IMR-90 (cell line): ENCODE data around the gene TCHH. TPM values are rescaled to one million over a fixed set of nuclear protein-coding genes. Genes with fewer than 3 reads are reported as not detected.

Source experiments
- ATAC-seq: fragments of 200-7000 bp; cut with Tn5 transposase; 2 replicates; pipeline ENCODE4 v1.9.1; 2020; ENCODE audit warnings: low read depth, mild to moderate bottlenecking, moderate library complexity
- BruUV-seq: library from RNA; stranded (reverse); fragments of 400-500 nt; replicated peaks from 2 replicates; lab custom pipeline; 2021; lab: Mats Ljungman, UMichigan
- CTCF ChIA-PET: fragments of 300-600 bp; formaldehyde crosslinking; extraction: SDS; loops from one replicate; lab custom pipeline; 2021; ENCODE audit warnings: antibody characterized with exemption; lab: Yijun Ruan, JAX
- POLR2A ChIA-PET: fragments of 300-600 bp; sonication (Branson Sonifier 250); formaldehyde crosslinking; loops from one replicate; lab custom pipeline; 2022; ENCODE audit warnings: antibody characterized with exemption; ENCODE audit not compliant: unreplicated experiment; lab: Charles Lee
- DNase-seq: peaks from one replicate; pipeline ENCODE4 v3.0.0; 2013
- H2AFZ ChIP-seq: replicated peaks from 2 replicates; pipeline ENCODE3; 2013; ENCODE audit warnings: low read length, mild to moderate bottlenecking; ENCODE audit not compliant: poor library complexity
- H2AK5ac ChIP-seq: 2 replicates; pipeline ENCODE4 v1.6.1; 2013; ENCODE audit warnings: low read depth, low read length, inconsistent platforms
- H2AK9ac ChIP-seq: replicated peaks from 2 replicates; pipeline ENCODE3; 2013; ENCODE audit warnings: mild to moderate bottlenecking, low read depth, low read length, moderate library complexity; ENCODE audit not compliant: poor library complexity
- H2BK120ac ChIP-seq: 2 replicates; pipeline ENCODE4 v1.6.1; 2013; ENCODE audit warnings: low read depth, low read length, inconsistent platforms
- H2BK15ac ChIP-seq: 3 replicates; pipeline ENCODE4 v1.6.1; 2013; ENCODE audit warnings: low read depth, low read length, inconsistent platforms
- H2BK20ac ChIP-seq: 2 replicates; pipeline ENCODE4 v1.6.1; 2013; ENCODE audit warnings: low read depth, mild to moderate bottlenecking, inconsistent platforms, low read length, moderate library complexity
- H2BK5ac ChIP-seq: 2 replicates; pipeline ENCODE4 v1.6.1; 2013; ENCODE audit warnings: mild to moderate bottlenecking, low read depth, low read length, inconsistent platforms; ENCODE audit not compliant: poor library complexity, severe bottlenecking
- H3K14ac ChIP-seq: replicated peaks from 2 replicates; pipeline ENCODE4 v1.6.1; 2013; ENCODE audit warnings: low read depth, low read length, inconsistent platforms
- H3K18ac ChIP-seq: 2 replicates; pipeline ENCODE4 v1.6.1; 2013; ENCODE audit warnings: low read depth, low read length, control low read depth
- H3K23ac ChIP-seq: 2 replicates; pipeline ENCODE4 v1.6.1; 2013; ENCODE audit warnings: low read depth, low read length, inconsistent platforms
- H3K27ac ChIP-seq: 2 replicates; pipeline ENCODE4 v1.5.1; 2013; ENCODE audit warnings: mild to moderate bottlenecking, control low read depth, low read length; ENCODE audit not compliant: insufficient read depth
- H3K27me3 ChIP-seq: 2 replicates; pipeline ENCODE4 v1.6.1; 2013; ENCODE audit warnings: low read length; ENCODE audit not compliant: control insufficient read depth, insufficient read depth
- H3K36me3 ChIP-seq: 2 replicates; pipeline ENCODE4 v1.6.1; 2013; ENCODE audit warnings: low read length, mixed read lengths; ENCODE audit not compliant: control insufficient read depth, insufficient read depth
- H3K4ac ChIP-seq: 2 replicates; pipeline ENCODE4 v1.6.1; 2013; ENCODE audit warnings: low read depth, low read length, inconsistent platforms
- H3K4me1 ChIP-seq: 2 replicates; pipeline ENCODE4 v1.6.1; 2013; ENCODE audit warnings: low read length, mixed read lengths; ENCODE audit not compliant: control insufficient read depth, insufficient read depth
- H3K4me2 ChIP-seq: 2 replicates; pipeline ENCODE4 v1.6.1; 2013; ENCODE audit warnings: low read depth, mild to moderate bottlenecking, control low read depth, low read length, moderate library complexity
- H3K4me3 ChIP-seq: 2 replicates; pipeline ENCODE4 v1.5.1; 2013; ENCODE audit warnings: low read depth, mild to moderate bottlenecking, control low read depth, low read length, moderate library complexity; ENCODE audit not compliant: insufficient read depth
- H3K56ac ChIP-seq: 2 replicates; pipeline ENCODE4 v1.6.1; 2013; ENCODE audit warnings: low read length, inconsistent platforms; ENCODE audit not compliant: insufficient read depth; ENCODE audit errors: extremely low read depth
- H3K79me1 ChIP-seq, 2 experiments: 2 replicates each; pipeline ENCODE4 v1.6.1; 2013; ENCODE audit warnings: low read length in 2 of 2, inconsistent platforms in 1 of 2, low read depth in 1 of 2
- H3K9ac ChIP-seq: 2 replicates; pipeline ENCODE4 v1.6.1; 2013; ENCODE audit warnings: low read depth, low read length, control low read depth
- H3K9me1 ChIP-seq: 2 replicates; pipeline ENCODE4 v1.6.1; 2013; ENCODE audit warnings: low read length, inconsistent platforms; ENCODE audit not compliant: insufficient read depth
- H3K9me3 ChIP-seq: 2 replicates; pipeline ENCODE4 v1.6.1; 2013; ENCODE audit warnings: low read length; ENCODE audit not compliant: control insufficient read depth, insufficient read depth
- H4K20me1 ChIP-seq: 2 replicates; pipeline ENCODE4 v1.6.1; 2013; ENCODE audit warnings: low read length, inconsistent platforms; ENCODE audit not compliant: insufficient read depth
- H4K5ac ChIP-seq: 2 replicates; pipeline ENCODE4 v1.6.1; 2013; ENCODE audit warnings: mild to moderate bottlenecking, low read depth, low read length, control low read depth
- H4K8ac ChIP-seq, 2 experiments: 2 replicates each; pipeline ENCODE4 v1.6.1; 2013; ENCODE audit warnings: low read depth in 2 of 2, low read length in 2 of 2, control low read depth in 1 of 2, inconsistent platforms in 1 of 2
- H4K91ac ChIP-seq: 2 replicates; pipeline ENCODE4 v1.6.1; 2013; ENCODE audit warnings: low read depth, low read length, inconsistent platforms; ENCODE audit not compliant: insufficient read depth
- CHD1 ChIP-seq: IDR thresholded peaks from 2 replicates; pipeline ENCODE4 v1.6.1; 2012; ENCODE audit warnings: low read depth, low read length, improper control_type of control experiment
- CTCF ChIP-seq: conservative IDR thresholded peaks from 2 replicates; pipeline ENCODE4 v1.5.1; 2012; ENCODE audit warnings: mild to moderate bottlenecking, low read depth, low read length, improper control_type of control experiment
- MAZ ChIP-seq: IDR thresholded peaks from 2 replicates; pipeline ENCODE4 v1.6.1; 2012; ENCODE audit warnings: low read depth, mild to moderate bottlenecking, low read length, improper control_type of control experiment, moderate library complexity, borderline replicate concordance
- RCOR1 ChIP-seq: IDR thresholded peaks from 2 replicates; pipeline ENCODE4 v1.6.1; 2012; ENCODE audit warnings: mild to moderate bottlenecking, low read length, improper control_type of control experiment; ENCODE audit not compliant: insufficient replicate concordance
- WGBS, 2 experiments: methylation state at CpG; one replicate each; pipeline versions ENCODE4 v1.1.5 to v1.1.7; 2013; ENCODE audit warnings: missing lambda C conversion rate in 2 of 2; ENCODE audit not compliant: insufficient read length in 1 of 2; ENCODE audit errors: extremely low coverage in 2 of 2; 5-methylcytosine and 5-hydroxymethylcytosine counted together
- dilution Hi-C: fragments of 300-500 bp; cut with HindIII; formaldehyde crosslinking; loops from one replicate; pipeline ENCODE4 v1.14.3; 2018; ENCODE audit warnings: low sequenced_read_pairs; ENCODE audit not compliant: unreplicated experiment
- in situ Hi-C: fragments of 300-500 bp; cut with MboI; formaldehyde crosslinking; loops from 3 replicates; pipeline ENCODE4 v1.14.3; 2019; ENCODE audit warnings: low sequenced_read_pairs, inconsistent platforms, mixed read lengths
- intact Hi-C: fragments of 100-400 bp; cut with micrococcal nuclease; formaldehyde crosslinking; loops from 2 replicates; pipeline ENCODE4 v1.10.0; 2022
- polyA plus RNA-seq, 3 experiments: library from polyadenylated mRNA; depleted of rRNA; stranded (reverse); fragments of >200 nt; gene quantifications; 2 replicates each; pipeline ENCODE4 v1.2.3, GENCODE V29; 2012; ENCODE audit warnings: low replicate concordance in 1 of 3
- total RNA-seq: library from RNA; depleted of rRNA; stranded (reverse); fragments of >200 nt; gene quantifications from 2 replicates; pipeline ENCODE4 v1.2.3, GENCODE V29; 2012
- TF ChIP-seq, protein P1 (sequence below): fragments of 150-350 bp; IDR thresholded peaks from 2 replicates; pipeline ENCODE4 v1.6.1; 2017; ENCODE audit warnings: mild to moderate bottlenecking, antibody characterized with exemption, low read length, low read depth

TCHH gene
- total and polyA plus RNA-seq, 2 of the 4 experiments (the other 2 are of a cell fraction): not detected

- in situ Hi-C loops (no loop called here), dilution Hi-C loops (no loop called here), intact Hi-C loops (no loop called here)
- Histone ChIP-seq H3K23ac (no peak overlapping the region), H3K79me1 (no peaks in the 10 kb centered on the region), H4K91ac (no peak overlapping the region), H2BK15ac (no peak overlapping the region), H3K56ac (no peak overlapping the region), H3K4me1 (no peaks in the 10 kb centered on the region), H3K36me3 (no peaks in the 10 kb centered on the region), H2AFZ (no peak overlapping the region), H3K27me3 (no peaks in the 10 kb centered on the region; the same call in 1 of the 2 replicates), H3K27ac (no peak overlapping the region), H3K9ac (no peak overlapping the region), H4K5ac (no peak overlapping the region), H3K9me3 (peaks cover 2% of the 10 kb centered on the region; the same call in 1 of the 2 replicates), H2AK5ac (no peak overlapping the region), H3K4me2 (no peak overlapping the region), H4K20me1 (no peaks in the 10 kb centered on the region), H3K18ac (no peak overlapping the region), H3K4me3 (no peak overlapping the region), H3K14ac (no peak overlapping the region), H2AK9ac (no peak overlapping the region), H3K4ac (no peak overlapping the region), H2BK5ac (no peak overlapping the region), H2BK20ac (no peak overlapping the region), H2BK120ac (no peak overlapping the region), H4K8ac (no peak overlapping the region), H3K9me1 (no peaks in the 10 kb centered on the region)
- BruUV-seq: no TSS peak
- WGBS, 2 experiments: no CpG with 5 or more reads among the region's 1 CpG
- ChIA-PET CTCF (no interaction called here), POLR2A (no interaction called here)
- TF ChIP-seq MAZ: no peak
- no peak for TF ChIP-seq RCOR1
- no peak for TF ChIP-seq CHD1
- TF ChIP-seq CTCF: no peak
- TF ChIP-seq, protein P1, sequence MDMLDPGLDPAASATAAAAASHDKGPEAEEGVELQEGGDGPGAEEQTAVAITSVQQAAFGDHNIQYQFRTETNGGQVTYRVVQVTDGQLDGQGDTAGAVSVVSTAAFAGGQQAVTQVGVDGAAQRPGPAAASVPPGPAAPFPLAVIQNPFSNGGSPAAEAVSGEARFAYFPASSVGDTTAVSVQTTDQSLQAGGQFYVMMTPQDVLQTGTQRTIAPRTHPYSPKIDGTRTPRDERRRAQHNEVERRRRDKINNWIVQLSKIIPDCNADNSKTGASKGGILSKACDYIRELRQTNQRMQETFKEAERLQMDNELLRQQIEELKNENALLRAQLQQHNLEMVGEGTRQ: no peak
- DNase-seq: no peak
- ATAC-seq: no peak
Measured at GRCh38 chr1:152148981-152149380, 33.7 kb upstream of the TCHH start.
